Heart left ventricle (tissue), 16 donors: Measurements from ENCODE around the gene CFAP57. TPM values are rescaled to one million over a fixed set of nuclear protein-coding genes. Genes with fewer than 3 reads are reported as not detected.
A peak's percentile ranks its signal among the peaks of the same experiment; 100 is the strongest.

Experiments
- ATAC-seq, 4 donors: fragments of 200-7000 bp; cut with Tn5 transposase; one replicate each; pipeline ENCODE4 v1.9.1; 2020 to 2022; ENCODE audit warnings: moderate library complexity in 4 of 4, mild to moderate bottlenecking in 3 of 4, moderate number of reproducible peaks in 1 of 4
- DNase-seq, 5 donors: peaks; one replicate each; pipeline ENCODE4 v3.0.0-alpha.2; 2020
- H3K27ac ChIP-seq, 12 donors: fragments of 200-600 bp; sonication (generic) in 4 of 12; one replicate each; pipeline versions ENCODE4 v1.5.0 to v1.8.0; 2016 to 2022; ENCODE audit warnings: mild to moderate bottlenecking in 2 of 12
- H3K27me3 ChIP-seq, 9 donors: fragments of 200-600 bp; sonication (generic) in 2 of 9; one replicate each; pipeline versions ENCODE4 v1.5.1 to v1.8.0; 2016 to 2022; ENCODE audit warnings: mild to moderate bottlenecking in 3 of 9
- H3K36me3 ChIP-seq, 9 donors: fragments of 200-600 bp; sonication (generic) in 2 of 9; one replicate each; pipeline versions ENCODE4 v1.5.0 to v1.8.0; 2018 to 2022; ENCODE audit warnings: mild to moderate bottlenecking in 2 of 9
- H3K4me1 ChIP-seq, 12 donors: fragments of 200-600 bp; sonication (generic) in 4 of 12; one replicate each; pipeline versions ENCODE4 v1.5.0 to v1.8.0; 2016 to 2022; ENCODE audit warnings: mild to moderate bottlenecking in 3 of 12
- H3K4me3 ChIP-seq, 12 donors: fragments of 200-600 bp; sonication (generic) in 4 of 12; one replicate each; pipeline versions ENCODE4 v1.5.0 to v1.8.0; 2017 to 2022; ENCODE audit warnings: mild to moderate bottlenecking in 9 of 12, moderate library complexity in 4 of 12
- H3K9me3 ChIP-seq, 12 donors: fragments of 200-600 bp; sonication (generic) in 4 of 12; one replicate each; pipeline versions ENCODE4 v1.5.0 to v1.8.0; 2016 to 2022; ENCODE audit warnings: mild to moderate bottlenecking in 1 of 12
- CTCF ChIP-seq, 12 donors: fragments of 200-600 bp; sonication (generic) in 4 of 12; IDR thresholded peaks; one replicate each; pipeline versions ENCODE4 v1.5.0 to v1.8.0; 2018 to 2022; ENCODE audit warnings: antibody characterized with exemption in 12 of 12, mild to moderate bottlenecking in 5 of 12
- POLR2A ChIP-seq, 2 donors: fragments of 450-650 bp; IDR thresholded peaks; one replicate each; pipeline ENCODE4 v1.6.1; 2017; ENCODE audit warnings: antibody characterized with exemption in 2 of 2, mild to moderate bottlenecking in 2 of 2, moderate library complexity in 2 of 2
- WGBS, 4 donors: extraction: QIAGEN DNeasy Blood & Tissue Kit in 2 of 4; methylation state at CpG; one replicate each; pipeline versions ENCODE4 v1.1.5 to v1.1.7; 2013 to 2018; 5-methylcytosine and 5-hydroxymethylcytosine counted together
- intact Hi-C, 10 donors: fragments of 100-400 bp; cut with DNase I; formaldehyde crosslinking; loops; one replicate each; pipeline versions ENCODE4 v1.11.1 to v1.14.2; 2022
- long read RNA-seq, 3 donors: library from polyadenylated mRNA; unstranded; transcript quantifications; one replicate each; pipeline ENCODE4 v2.0.0, GENCODE V29; 2020 to 2021
- polyA plus RNA-seq, 2 donors: library from polyadenylated mRNA; stranded (reverse); fragments of 200-250 nt; gene quantifications; one replicate each; pipeline ENCODE4 v1.2.3, GENCODE V29; 2013
- total RNA-seq, 9 donors: library from RNA; depleted of rRNA in 2 of 9; stranded (reverse); fragments of >200 nt in 2 of 9; fragmentation: NEBNext Ultra II Directional in 3 of 9; extraction: Animal tissue kit (Norgen Biotek cat#: 25700) in 3 of 9; gene quantifications; one replicate each; pipeline versions ENCODE4 v1.1.0 to v1.2.4, GENCODE V29; 2016 to 2023
- donor health status: ischemic (EF 13 %, LVEDD 7.1; RV severe dilation, severe dysfunction).
- donor health status: healthy with polysubstance abuse.
- donor health status: DM: no; HTN: yes; CAD: no.
- donor health status: DM: no; HTN: no; CAD: no.
- donor health status: ischemic (EF 25% LVEDD 6.9; RV normal size, moderate dysfunction).
- donor health status: ischemic (EF 25% LVEDD 5.7; RV mildly dilated, moderate dysfunction).
- donor health status: healthy.
- donor health status: DM: yes; HTN: yes; CAD: no.
- donor health status: ischemic (EF 35%, LVEDD 5.7; RV mildly dilated, moderate dysfunction).
- donor health status: nonischemic (EF 11% LVEDD 7.7; RV severe dilation, severe dysfunction).
- donor health status: DM: yes; HTN: yes; CAD: no.
- donor health status: PGD.
- donor health status: ischemic (EF 29% LVEDD 5.4; RV normal size, mild dysfunction).
- donor health status: nonischemic (EF 23%, LVEDD 6.1; RV moderate dilation, normal function).

CFAP57 gene
- total RNA-seq = under 1 TPM in 4 of 9 donors, not detected in 5; 0.07 to 0.34 (median 0.16) TPM
- under 1 TPM; 0.08 to 0.12 TPM for polyA plus RNA-seq
- long read RNA-seq, donor 1 = 0 reads
- long read RNA-seq, donor 2 = 0 reads
- long read RNA-seq, donor 3 = 0 reads

- 0% methylated on average over 38 to 45 of the region's 45 CpGs for WGBS, 4 donors
- H3K4me3 ChIP-seq = peak within 1 kb of the TSS; percentile 72 to 98 (median 88)
- ATAC-seq = peak; percentile 82 to 96 (median 94)
- H3K4me1 ChIP-seq = peaks cover 0 to 19% (median 12%) of the 10 kb centered on the region in 12 donors
- TF ChIP-seq CTCF (IDR thresholded peaks at IDR 0.05) = no peak
- TF ChIP-seq POLR2A (IDR thresholded peaks at IDR 0.05) = peak in 1 of 2 donors; percentile 33
- peak within 1 kb of the TSS in 10 of 12 donors; percentile 35 to 72 (median 48) for H3K27ac ChIP-seq
- peak; percentile 87 to 92 (median 90) for DNase-seq
- peaks cover 0 to 13% (median 0%) of the 10 kb centered on the region in 9 donors for H3K27me3 ChIP-seq
- peaks cover 0 to 38% (median 32%) of the 10 kb centered on the region in 9 donors for H3K36me3 ChIP-seq
- no peaks in the 10 kb centered on the region for H3K9me3 ChIP-seq
- intact Hi-C loops = loop anchor here in 3 of 10 donors (2.0 kb wide), 1 partner anchor 35 kb away; no protein-coding TSS in a partner anchor
Observed at GRCh38 chr1:43171876-43172526, at the start of gene CFAP57, which contains the start of gene EBNA1BP2. CFAP57 (plus strand) TSS chr1:43172330; CDS start chr1:43172754, 424 bp downstream. EBNA1BP2 (minus strand) TSS chr1:43172290; CDS start chr1:43172118, 172 bp downstream.

- H3K4me3 ChIP-seq = no peak overlapping the region
- no peak for ATAC-seq
- 81 to 90% (median 87%) methylated on average over 1 of the region's 1 CpG for WGBS, 4 donors
Observed at GRCh38 chr1:43123031-43123430, 49.1 kb upstream of the CFAP57 start.

GRCh38 chr1:43128816-43129215 lies 43.3 kb upstream of the CFAP57 start:
- Histone ChIP-seq H3K27me3 (peaks cover 0 to 9% (median 0%) of the 10 kb centered on the region in 9 donors), H3K36me3 (no peaks in the 10 kb centered on the region), H3K4me1 (no peaks in the 10 kb centered on the region), H3K9me3 (no peaks in the 10 kb centered on the region), H3K27ac (no peak overlapping the region), H3K4me3 (no peak overlapping the region)
- 86 to 92% (median 89%) methylated on average over 3 of the region's 3 CpGs for WGBS, 4 donors
- no peak for TF ChIP-seq POLR2A (IDR thresholded peaks at IDR 0.05)
- no peak for TF ChIP-seq CTCF (IDR thresholded peaks at IDR 0.05)
- DNase-seq (no peak), ATAC-seq (no peak)
- intact Hi-C loops = no loop called here

More at GRCh38 chr1:43123031-43123430, 49.1 kb upstream of the CFAP57 start:
- no peak for DNase-seq
- Histone ChIP-seq H3K27ac (no peak overlapping the region), H3K4me1 (no peaks in the 10 kb centered on the region), H3K9me3 (no peaks in the 10 kb centered on the region), H3K36me3 (no peaks in the 10 kb centered on the region), H3K27me3 (peaks cover 0 to 13% (median 0%) of the 10 kb centered on the region in 9 donors)
- TF ChIP-seq POLR2A (IDR thresholded peaks at IDR 0.05) (no peak), CTCF (IDR thresholded peaks at IDR 0.05) (no peak)
- intact Hi-C loops = no loop called here

- TF ChIP-seq CTCF (IDR thresholded peaks at IDR 0.05) (no peak), POLR2A (IDR thresholded peaks at IDR 0.05) (no peak)
- intact Hi-C loops = no loop called here
- Histone ChIP-seq H3K9me3 (peaks cover 0 to 2% (median 0%) of the 10 kb centered on the region in 12 donors), H3K27ac (no peak overlapping the region), H3K4me1 (no peaks in the 10 kb centered on the region), H3K27me3 (peaks cover 0 to 9% (median 0%) of the 10 kb centered on the region in 9 donors), H3K4me3 (no peak overlapping the region), H3K36me3 (no peaks in the 10 kb centered on the region)
- DNase-seq (no peak), ATAC-seq (no peak)
- 47 to 59% (median 52%) methylated on average over 5 of the region's 5 CpGs for WGBS, 4 donors
Observed at GRCh38 chr1:43129426-43129825, 42.7 kb upstream of the CFAP57 start.
